Measurements from ENCODE around the gene INHBE. TPM values are rescaled to one million over a fixed set of nuclear protein-coding genes. Genes with fewer than 3 reads are reported as not detected.
A peak's percentile ranks its signal among the peaks of the same experiment; 100 is the strongest.
"Not testable (repeated sequence)": the region's sequence is repeated elsewhere in the genome, so short reads cannot be mapped to it uniquely, and the experiment has no call there.

Gene INHBE
- total RNA-seq, 1 experiment from 2014 or later = 0.34 TPM

- in situ Hi-C loops (cut with HindIII; ENCODE audit: low pct_unique_long_range_greater_than_20kb, low sequenced_read_pairs) = no loop called here
- DNase-seq (ENCODE audit: low read depth, low spot score) = no peak
Measured at GRCh38 chr12:57481671-57482070, 26.6 kb downstream of the INHBE start.

GRCh38 chr12:57483466-57483865 is 28.4 kb downstream of the INHBE start:
- in situ Hi-C loops (cut with HindIII; ENCODE audit: low pct_unique_long_range_greater_than_20kb, low sequenced_read_pairs) = no loop called here
- no peak for DNase-seq (ENCODE audit: low read depth, low spot score)

- in situ Hi-C loops (cut with HindIII; ENCODE audit: low pct_unique_long_range_greater_than_20kb, low sequenced_read_pairs) = no loop called here
- no peak for DNase-seq (ENCODE audit: low read depth, low spot score)
Measured at GRCh38 chr12:57485695-57486094, 30.6 kb downstream of the INHBE start.

GRCh38 chr12:57487055-57487596 is 32.0 kb downstream of the INHBE start:
- in situ Hi-C loops (cut with HindIII; ENCODE audit: low pct_unique_long_range_greater_than_20kb, low sequenced_read_pairs) = no loop called here
- no peak for DNase-seq (ENCODE audit: low read depth, low spot score)

GRCh38 chr12:57487597-57488401 is 32.7 kb downstream of the INHBE start, which contains the start of gene MARS1:
Gene MARS1, plus strand, starts transcription at chr12:57488068. Its CDS starts 23 bp downstream, at chr12:57488091.
- peak; percentile 99 for DNase-seq (ENCODE audit: low read depth, low spot score)

GRCh38 chr12:57488402-57489156 is 33.5 kb downstream of the INHBE start:
- DNase-seq (ENCODE audit: low read depth, low spot score) = no peak

More at GRCh38 chr12:57487597-57488401, 32.7 kb downstream of the INHBE start, which contains the start of gene MARS1:
- in situ Hi-C loops (cut with HindIII; ENCODE audit: low pct_unique_long_range_greater_than_20kb, low sequenced_read_pairs) = no loop called here

GRCh38 chr12:57489157-57489641 is 34.1 kb downstream of the INHBE start:
- DNase-seq (ENCODE audit: low read depth, low spot score) = no peak
- in situ Hi-C loops (cut with HindIII; ENCODE audit: low pct_unique_long_range_greater_than_20kb, low sequenced_read_pairs) = no loop called here

More at GRCh38 chr12:57488402-57489156, 33.5 kb downstream of the INHBE start:
- in situ Hi-C loops (cut with HindIII; ENCODE audit: low pct_unique_long_range_greater_than_20kb, low sequenced_read_pairs) = no loop called here

GRCh38 chr12:57490126-57490525 is 35.0 kb downstream of the INHBE start:
- DNase-seq (ENCODE audit: low read depth, low spot score) = no peak
- in situ Hi-C loops (cut with HindIII; ENCODE audit: low pct_unique_long_range_greater_than_20kb, low sequenced_read_pairs) = no loop called here

GRCh38 chr12:57491393-57492280 is 36.5 kb downstream of the INHBE start:
- in situ Hi-C loops (cut with HindIII; ENCODE audit: low pct_unique_long_range_greater_than_20kb, low sequenced_read_pairs) = no loop called here
- peak; percentile 50 for DNase-seq (ENCODE audit: low read depth, low spot score)

- in situ Hi-C loops (cut with HindIII; ENCODE audit: low pct_unique_long_range_greater_than_20kb, low sequenced_read_pairs); DNase-seq (ENCODE audit: low read depth, low spot score): not testable (repeated sequence)
Measured at GRCh38 chr12:57495051-57495701, 40.1 kb downstream of the INHBE start.

- in situ Hi-C loops (cut with HindIII; ENCODE audit: low pct_unique_long_range_greater_than_20kb, low sequenced_read_pairs) = no loop called here
- no peak for DNase-seq (ENCODE audit: low read depth, low spot score)
Measured at GRCh38 chr12:57496822-57497221, 41.7 kb downstream of the INHBE start.

- in situ Hi-C loops (cut with HindIII; ENCODE audit: low pct_unique_long_range_greater_than_20kb, low sequenced_read_pairs) = no loop called here
Measured at GRCh38 chr12:57497223-57498131, 42.4 kb downstream of the INHBE start.

GRCh38 chr12:57498132-57498502 is 43.0 kb downstream of the INHBE start:
- peak; percentile 51 for DNase-seq (ENCODE audit: low read depth, low spot score)
- in situ Hi-C loops (cut with HindIII; ENCODE audit: low pct_unique_long_range_greater_than_20kb, low sequenced_read_pairs) = no loop called here

More at GRCh38 chr12:57497223-57498131, 42.4 kb downstream of the INHBE start:
- no peak for DNase-seq (ENCODE audit: low read depth, low spot score)

- DNase-seq (ENCODE audit: low read depth, low spot score) = no peak
- in situ Hi-C loops (cut with HindIII; ENCODE audit: low pct_unique_long_range_greater_than_20kb, low sequenced_read_pairs) = no loop called here
Measured at GRCh38 chr12:57498571-57498970, 43.5 kb downstream of the INHBE start.

- in situ Hi-C loops (cut with HindIII; ENCODE audit: low pct_unique_long_range_greater_than_20kb, low sequenced_read_pairs) = no loop called here
- DNase-seq (ENCODE audit: low read depth, low spot score) = no peak
Measured at GRCh38 chr12:57500213-57500612, 45.1 kb downstream of the INHBE start.
